Endothelial cell of umbilical vein (primary cell): ENCODE data around the gene GRIK3.

Experiments used
- CTCF ChIP-seq, 2 donors: IDR thresholded peaks; 1 replicate in 1 of 2; 2 replicates in 1 of 2; pipeline ENCODE4 v1.5.1; 2011; ENCODE audit warnings: low read length in 2 of 2, mild to moderate bottlenecking in 2 of 2, moderate library complexity in 2 of 2, control low read depth in 1 of 2, inconsistent platforms in 1 of 2, low read depth in 1 of 2; ENCODE audit not compliant: insufficient read depth in 1 of 2; ENCODE audit errors: extremely low read depth in 1 of 2
- EZH2 ChIP-seq: IDR thresholded peaks from 2 replicates; pipeline ENCODE4 v1.6.1; 2012; ENCODE audit warnings: borderline replicate concordance, low read depth, mild to moderate bottlenecking, moderate library complexity, low read length, inconsistent platforms; ENCODE audit not compliant: severe bottlenecking
- GATA2 ChIP-seq: IDR thresholded peaks from 2 replicates; pipeline ENCODE4 v1.7.0; 2011; ENCODE audit warnings: low read depth, mild to moderate bottlenecking, moderate library complexity, mixed read lengths, low read length; ENCODE audit not compliant: insufficient read length, insufficient read depth
- JUN ChIP-seq: IDR thresholded peaks from 2 replicates; pipeline ENCODE4 v1.6.1; 2011; ENCODE audit warnings: borderline replicate concordance, low read depth; ENCODE audit not compliant: insufficient read length, insufficient read depth
- MYC ChIP-seq: IDR thresholded peaks from one replicate; pipeline ENCODE4 v1.6.1; 2011; ENCODE audit warnings: mild to moderate bottlenecking, low read depth, low read length
- POLR2A ChIP-seq: IDR thresholded peaks from 2 replicates; pipeline ENCODE4 v1.6.1; 2012; ENCODE audit warnings: low read depth, mild to moderate bottlenecking, control low read depth, low read length
- POLR2AphosphoS5 ChIP-seq: IDR thresholded peaks from 2 replicates; pipeline ENCODE4 v1.6.1; 2012; ENCODE audit warnings: low read depth, mild to moderate bottlenecking, control low read depth, low read length, moderate library complexity; ENCODE audit not compliant: insufficient read depth

- TF ChIP-seq CTCF (IDR thresholded peaks at IDR 0.05; ENCODE audit: extremely low read depth in 1 of 2, insufficient read depth in 1 of 2, low read depth in 1 of 2, low read length in 2 of 2) (no peak), POLR2A (no peak), MYC (no peak), POLR2AphosphoS5 (no peak), JUN (no peak), GATA2 (no peak), EZH2 (no peak)
Observed at GRCh38 chr1:36883315-36883949, 150.9 kb downstream of the GRIK3 start.
